Activated naive CD8-positive, alpha-beta T cell treated with anti-CD3 and anti-CD28 coated beads, Interleukin-2, amount 50 U/mL, for 16 hours (primary cell): Measurements from ENCODE around the gene BPIFB6.
"Not testable (repeated sequence)": the region's sequence is repeated elsewhere in the genome, so short reads cannot be mapped to it uniquely, and the experiment has no call there.

Source experiments
- DNase-seq: peaks from one replicate; pipeline ENCODE4 v3.0.0-alpha.2; 2020; ENCODE audit warnings: low read depth, low spot score

Gene BPIFB6

DNA sequence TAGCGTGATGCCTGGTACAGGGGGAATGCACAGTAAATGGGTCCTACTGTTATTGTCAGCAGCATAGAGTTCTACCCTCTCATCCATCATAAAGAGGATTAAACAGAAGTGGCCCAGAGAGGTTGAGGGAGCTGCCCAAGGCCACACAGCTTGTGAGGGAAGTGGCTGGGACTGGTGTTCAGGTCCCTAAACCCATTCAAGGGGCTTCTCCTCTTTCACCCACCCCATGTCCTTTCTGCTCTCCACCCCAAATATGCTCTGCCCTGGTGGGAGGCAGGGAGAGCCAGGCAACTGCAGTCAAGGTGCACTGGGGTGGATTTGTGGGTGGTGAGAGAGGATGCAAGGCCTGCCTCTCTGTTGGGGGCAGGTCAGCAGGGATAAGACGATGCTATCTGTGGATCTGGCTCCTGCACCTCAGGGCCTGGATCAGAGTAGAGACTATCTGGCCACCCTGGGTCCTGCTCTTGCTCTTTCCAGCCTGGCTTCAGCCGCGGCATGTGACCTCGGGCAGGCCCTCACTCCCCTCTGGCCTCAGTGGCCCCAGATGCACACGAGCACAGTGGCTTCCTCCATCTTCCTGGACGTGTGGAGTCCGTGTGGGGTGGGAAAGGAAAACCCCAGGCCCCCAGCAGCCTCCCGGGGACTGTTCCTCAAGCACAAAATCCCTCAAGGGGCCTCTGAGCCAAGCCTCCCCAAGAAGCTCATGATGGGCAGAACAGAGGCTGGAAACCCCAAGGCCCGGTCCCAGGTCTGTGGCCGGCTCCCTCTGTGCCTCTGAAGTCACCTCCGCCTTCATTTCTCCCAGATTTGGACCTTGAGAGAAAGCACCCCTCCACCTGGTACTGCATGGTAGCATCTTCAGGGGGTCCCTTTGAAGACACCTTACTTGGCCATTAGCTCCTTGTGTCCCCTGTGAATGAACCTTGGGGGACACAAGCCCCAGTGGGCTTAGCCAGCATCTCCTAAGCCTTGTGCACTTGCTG, 3.4 kb upstream of the BPIFB6 start:
- no peak for DNase-seq

- no peak for DNase-seq
Measured at GRCh38 chr20:33028875-33029274, 2.6 kb upstream of the BPIFB6 start.

GRCh38 chr20:33030076-33030475, 1.4 kb upstream of the BPIFB6 start:
- no peak for DNase-seq

DNA sequence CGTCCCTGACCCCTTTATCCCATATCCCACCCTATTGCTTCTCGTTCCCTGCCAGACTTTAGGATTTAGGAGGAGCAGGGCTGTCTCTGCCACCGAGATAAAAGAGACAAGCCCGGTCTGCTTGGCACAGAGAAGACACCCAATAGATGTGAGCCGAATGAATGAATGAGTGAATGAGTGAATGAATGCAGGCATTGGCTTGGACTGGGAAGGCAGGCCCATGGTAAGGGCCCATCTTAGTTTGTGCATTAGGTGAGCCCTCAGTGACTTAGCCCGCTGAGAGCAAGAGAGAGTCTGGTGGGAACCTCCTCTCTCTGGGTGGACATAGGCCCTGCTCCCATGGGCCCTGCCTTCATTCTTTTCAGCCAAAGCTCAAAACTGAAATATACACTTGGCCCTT, 879 bp upstream of the BPIFB6 start:
- DNase-seq: no peak

- DNase-seq: no peak
Measured at GRCh38 chr20:33032555-33032954, 1.1 kb downstream of the BPIFB6 start.

DNA sequence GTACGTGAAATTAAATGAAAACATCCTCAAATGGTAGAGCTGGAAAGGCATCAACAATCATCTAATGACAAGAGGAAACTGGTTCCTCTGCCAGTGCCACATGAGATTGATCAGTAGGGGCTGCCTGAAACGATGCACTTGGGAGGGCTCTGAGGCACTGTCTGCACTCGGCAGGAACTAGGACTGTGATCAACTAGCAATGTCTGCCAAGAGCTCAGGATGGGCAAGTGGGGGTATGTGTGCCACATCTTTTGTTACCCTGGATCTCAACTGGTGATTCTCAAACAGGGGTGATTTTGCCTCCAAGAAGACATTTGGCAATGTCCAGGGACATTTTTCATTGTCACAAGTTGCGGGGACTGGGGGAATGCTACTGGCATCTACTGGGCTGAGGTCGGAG, 1.9 kb downstream of the BPIFB6 start:
- DNase-seq: no peak

DNA sequence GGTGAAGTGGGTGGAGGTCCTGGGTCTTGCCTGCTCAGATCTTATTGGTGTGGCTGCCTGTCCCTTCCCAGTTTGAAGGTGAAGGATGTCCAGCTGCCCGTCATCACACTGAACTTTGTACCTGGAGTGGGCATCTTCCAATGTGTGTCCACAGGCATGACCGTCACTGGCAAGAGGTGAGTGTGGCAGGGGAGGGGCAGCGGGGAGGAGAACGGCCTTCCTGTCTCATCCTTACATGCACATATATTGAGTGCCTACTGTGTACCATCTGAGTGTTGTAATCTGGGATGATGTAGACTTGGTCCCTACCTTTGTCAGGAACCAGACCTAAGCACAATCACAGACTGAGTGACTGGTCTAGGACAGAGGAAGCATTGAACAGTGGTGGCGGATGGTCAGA, 2.7 kb downstream of the BPIFB6 start:
- no peak for DNase-seq

- no peak for DNase-seq
Measured at GRCh38 chr20:33034901-33035492, 3.5 kb downstream of the BPIFB6 start.

GRCh38 chr20:33037456-33037855, 6.0 kb downstream of the BPIFB6 start:
- DNase-seq: no peak

- no peak for DNase-seq
Measured at GRCh38 chr20:33038243-33038642, 6.8 kb downstream of the BPIFB6 start.

GRCh38 chr20:33042430-33042829, 11.0 kb downstream of the BPIFB6 start:
- no peak for DNase-seq

- no peak for DNase-seq
Measured at GRCh38 chr20:33042983-33043730, 11.7 kb downstream of the BPIFB6 start.

- no peak for DNase-seq
Measured at GRCh38 chr20:33043731-33044181, 12.3 kb downstream of the BPIFB6 start.

DNA sequence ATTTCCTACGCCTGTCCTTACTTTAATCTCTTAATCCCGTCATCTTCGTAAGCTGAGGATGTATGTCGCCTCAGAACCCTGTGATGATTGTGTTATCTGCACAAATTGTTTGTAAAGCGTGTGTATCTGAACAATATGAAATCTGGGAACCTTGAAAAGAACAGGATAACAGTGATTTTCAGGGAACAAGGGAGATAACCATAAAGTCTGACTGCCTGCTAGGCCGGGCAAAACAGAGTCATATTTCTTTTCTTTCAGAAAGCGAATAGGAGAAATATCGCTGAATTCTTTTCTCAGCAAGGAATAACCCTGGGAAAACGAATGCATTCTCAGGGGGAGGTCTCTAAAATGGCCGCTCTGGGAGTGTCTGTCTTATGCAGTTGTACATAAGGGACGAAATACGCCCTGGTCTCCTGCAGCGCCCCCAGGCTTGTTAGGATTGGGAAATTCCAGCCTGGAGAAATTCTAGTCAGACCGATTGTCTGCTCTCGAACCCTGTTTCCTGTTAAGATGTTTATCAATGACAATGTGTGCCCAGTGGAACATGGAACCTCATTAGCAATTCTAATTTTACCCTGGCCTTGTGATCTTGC, 13.8 kb downstream of the BPIFB6 start:
- DNase-seq: not testable (repeated sequence)

- no peak for DNase-seq
Measured at GRCh38 chr20:33046412-33046811, 15.0 kb downstream of the BPIFB6 start.

- no peak for DNase-seq
Measured at GRCh38 chr20:33051333-33051732, 19.9 kb downstream of the BPIFB6 start.

DNA sequence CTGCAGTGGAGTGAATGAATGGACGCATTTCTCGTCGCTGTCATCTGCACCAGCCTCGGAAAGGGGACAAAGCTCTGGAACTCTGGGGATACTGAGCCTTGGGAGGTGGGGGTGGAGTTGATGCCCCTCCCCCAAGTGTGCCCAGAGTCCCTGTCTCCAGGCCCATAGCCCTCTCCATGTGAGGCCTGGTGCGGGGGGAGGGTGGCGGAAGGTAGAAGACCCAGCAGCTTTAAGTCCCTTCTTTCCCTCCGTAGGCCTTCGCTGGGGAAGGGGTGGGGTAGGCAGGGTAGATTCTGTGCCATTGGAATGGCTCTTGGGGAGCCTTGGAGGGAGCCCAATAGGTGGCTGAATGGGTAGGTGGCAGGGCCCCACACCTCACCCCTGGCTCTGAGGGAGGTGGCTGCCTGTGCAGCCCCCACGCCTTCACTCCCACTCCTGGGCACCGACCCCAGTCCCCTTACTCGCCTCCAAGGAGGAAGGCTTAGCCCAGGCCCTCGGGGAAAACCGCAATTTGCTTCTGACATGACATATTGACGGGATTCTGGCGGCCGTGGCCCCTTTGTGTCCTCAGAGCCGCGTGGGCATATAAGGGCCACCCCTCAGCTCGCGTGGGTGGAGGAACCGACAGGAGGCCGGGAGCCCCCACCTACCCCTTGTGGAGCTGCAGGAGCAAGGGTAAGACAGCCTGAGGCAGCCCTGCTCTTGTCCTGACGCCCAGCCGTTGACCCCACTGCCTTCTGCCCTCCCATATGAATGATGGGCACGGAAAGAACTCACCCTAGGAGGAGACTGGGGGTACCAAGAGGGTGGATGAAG, 22.1 kb downstream of the BPIFB6 start, which contains the start of gene BPIFB3:
TSS of gene BPIFB3 (plus strand) at position 613 of the 816 bp plus-strand sequence. CDS start 1,533 bp downstream, outside the sequence.
- DNase-seq: no peak

DNA sequence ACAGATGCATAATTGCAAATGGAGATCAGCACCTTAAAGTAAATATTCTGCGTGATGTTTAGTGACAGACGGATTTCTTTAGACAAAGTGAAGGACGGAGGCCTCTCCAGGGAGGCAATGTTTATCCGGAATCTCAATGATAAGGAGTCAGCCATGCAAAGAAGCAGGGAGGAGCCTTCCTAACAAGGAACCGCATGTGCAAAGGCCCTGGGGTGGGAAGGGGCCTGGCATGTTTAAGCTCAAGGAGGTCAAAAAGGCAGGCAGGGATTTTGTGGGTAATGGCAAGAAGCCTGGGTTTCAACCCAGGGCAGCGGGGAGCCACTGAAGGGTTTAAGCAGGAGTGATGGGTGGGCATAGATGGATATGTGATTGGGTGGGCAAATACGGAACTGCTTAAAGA, 22.9 kb downstream of the BPIFB6 start:
- no peak for DNase-seq

DNA sequence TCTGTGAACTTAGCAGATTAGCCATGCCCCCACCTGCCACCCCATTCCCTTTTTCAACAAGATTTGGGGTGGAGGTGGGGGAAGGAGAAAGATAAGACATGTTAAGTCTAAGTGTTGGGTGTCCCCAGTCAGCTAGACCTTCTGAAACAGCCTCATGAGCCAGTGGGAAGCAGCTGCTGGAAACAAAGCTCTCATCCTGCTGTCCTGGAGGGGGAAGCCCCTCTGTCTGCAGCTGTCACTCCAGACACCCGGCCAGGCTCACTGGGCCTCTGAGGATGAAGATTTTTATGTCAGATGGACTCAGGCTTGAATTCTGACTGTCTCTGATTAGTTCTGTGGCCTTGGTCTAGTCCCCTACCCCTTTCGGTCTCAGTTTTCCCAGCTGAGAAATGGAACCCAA, 23.3 kb downstream of the BPIFB6 start:
- DNase-seq: no peak

GRCh38 chr20:33059136-33059535, 27.7 kb downstream of the BPIFB6 start:
- no peak for DNase-seq
